ENCODE results near the gene GTF3C1.

DNA sequence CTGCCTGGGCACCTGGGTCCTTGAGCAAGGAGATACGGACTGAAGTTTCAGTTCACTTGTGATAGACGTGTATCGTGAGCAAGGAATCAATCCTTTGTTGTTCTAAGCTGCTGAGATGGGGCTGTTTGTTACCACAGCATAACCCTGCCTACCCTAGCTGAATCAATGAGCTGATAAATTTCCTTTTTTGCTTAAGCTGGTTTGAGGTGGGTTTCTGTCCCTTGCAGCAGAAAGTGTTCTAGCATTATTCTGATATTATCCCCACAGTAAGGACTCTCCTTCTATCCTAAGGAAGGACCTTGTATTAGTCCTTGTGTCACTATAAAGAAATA lies 96.3 kb downstream of the GTF3C1 start:
- TF ChIP-seq CTCF (IDR thresholded peaks at IDR 0.05; ENCODE audit: low read depth, low read length, missing input control): no peak
- TF ChIP-seq, protein P1, sequence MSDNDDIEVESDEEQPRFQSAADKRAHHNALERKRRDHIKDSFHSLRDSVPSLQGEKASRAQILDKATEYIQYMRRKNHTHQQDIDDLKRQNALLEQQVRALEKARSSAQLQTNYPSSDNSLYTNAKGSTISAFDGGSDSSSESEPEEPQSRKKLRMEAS (IDR thresholded peaks at IDR 0.05): no peak

Data from liver (tissue), 2 donors.